PC-3 (cell line): ENCODE data around the gene H2AZ2. TPM values are rescaled to one million over a fixed set of nuclear protein-coding genes. Genes with fewer than 3 reads are reported as not detected.

ENCODE experiments used
- ATAC-seq: fragments of 200-7000 bp; cut with Tn5 transposase; 2 replicates; pipeline ENCODE4 v1.9.1; 2020; ENCODE audit warnings: mild to moderate bottlenecking, moderate library complexity
- BruUV-seq: library from RNA; stranded (reverse); fragments of 400-500 nt; replicated peaks from 2 replicates; lab custom pipeline; 2021; lab: Mats Ljungman, UMichigan
- CTCF ChIA-PET: fragments of 300-600 bp; sonication (Branson Sonifier 250); formaldehyde crosslinking; loops from one replicate; lab custom pipeline; 2022; ENCODE audit warnings: antibody characterized with exemption; lab: Charles Lee
- POLR2A ChIA-PET: fragments of 300-600 bp; sonication (Branson Sonifier 250); formaldehyde crosslinking; loops from one replicate; lab custom pipeline; 2022; ENCODE audit warnings: antibody characterized with exemption; ENCODE audit not compliant: unreplicated experiment; lab: Charles Lee
- DNase-seq: peaks from one replicate; pipeline ENCODE4 v3.0.0-alpha.2; 2015
- H2AFZ ChIP-seq: fragments of 300-600 bp; sonication (generic); 2 replicates; pipeline ENCODE4 v1.6.0; 2016; ENCODE audit warnings: antibody characterized with exemption, low read length
- H3F3A ChIP-seq: fragments of 300-600 bp; sonication (generic); one replicate; pipeline ENCODE4 v1.6.0; 2017; ENCODE audit warnings: antibody characterized with exemption, low read length, control low read depth, mild to moderate bottlenecking; ENCODE audit not compliant: unreplicated experiment
- H3K27ac ChIP-seq: fragments of 300-600 bp; sonication (generic); 2 replicates; pipeline ENCODE4 v1.5.1; 2016; ENCODE audit warnings: mild to moderate bottlenecking, low read length
- H3K27me3 ChIP-seq: fragments of 300-600 bp; sonication (generic); 2 replicates; pipeline ENCODE4 v1.6.1; 2016; ENCODE audit warnings: low read length, mixed read lengths
- H3K36me3 ChIP-seq: fragments of 300-600 bp; sonication (generic); 2 replicates; pipeline ENCODE4 v1.6.1; 2016; ENCODE audit warnings: low read depth, mixed run types, low read length, mixed read lengths
- H3K4me1 ChIP-seq: fragments of 300-600 bp; sonication (generic); 2 replicates; pipeline ENCODE4 v1.5.1; 2016; ENCODE audit warnings: low read length; ENCODE audit not compliant: insufficient read depth
- H3K4me2 ChIP-seq: fragments of 300-600 bp; sonication (generic); 2 replicates; pipeline ENCODE4 v1.6.0; 2016; ENCODE audit warnings: low read length
- H3K4me3 ChIP-seq: fragments of 300-600 bp; sonication (generic); 2 replicates; pipeline ENCODE4 v1.5.1; 2016; ENCODE audit warnings: mild to moderate bottlenecking, low read length, mixed read lengths
- H3K79me2 ChIP-seq: fragments of 300-600 bp; sonication (generic); 2 replicates; pipeline ENCODE4 v1.6.1; 2017; ENCODE audit warnings: low read length, mixed read lengths
- H3K9ac ChIP-seq: fragments of 300-600 bp; sonication (generic); 2 replicates; pipeline ENCODE4 v1.6.0; 2016; ENCODE audit warnings: mild to moderate bottlenecking, low read length
- H3K9me2 ChIP-seq: fragments of 300-600 bp; sonication (generic); replicated peaks from 2 replicates; pipeline ENCODE4 v1.6.1; 2016; ENCODE audit warnings: mixed run types, low read length, mixed read lengths
- H3K9me3 ChIP-seq: fragments of 300-600 bp; sonication (generic); 2 replicates; pipeline ENCODE4 v1.6.1; 2016; ENCODE audit warnings: low read length, mixed read lengths
- H4K20me1 ChIP-seq: fragments of 300-600 bp; sonication (generic); 2 replicates; pipeline ENCODE4 v1.6.1; 2016; ENCODE audit warnings: low read length, mixed read lengths
- CTCF ChIP-seq: fragments of 300-600 bp; sonication (generic); conservative IDR thresholded peaks from 2 replicates; pipeline ENCODE4 v1.5.1; 2017; ENCODE audit warnings: antibody characterized with exemption, low read depth, mild to moderate bottlenecking, low read length
- EZH2 ChIP-seq: fragments of 300-600 bp; sonication (generic); IDR thresholded peaks from one replicate; pipeline ENCODE4 v1.6.1; 2017; ENCODE audit warnings: antibody characterized with exemption, mild to moderate bottlenecking, low read length; ENCODE audit not compliant: unreplicated experiment
- EZH2phosphoT487 ChIP-seq: fragments of 300-600 bp; sonication (generic); IDR thresholded peaks from 2 replicates; pipeline ENCODE4 v1.6.1; 2018; ENCODE audit warnings: mild to moderate bottlenecking, antibody characterized with exemption, low read length, borderline replicate concordance
- intact Hi-C: fragments of 100-400 bp; cut with micrococcal nuclease; formaldehyde crosslinking; loops from 2 replicates; pipeline ENCODE4 v1.9.0; 2023
- total RNA-seq: library from RNA; depleted of rRNA; stranded (reverse); fragments of >200 nt; gene quantifications from 2 replicates; pipeline ENCODE4 v1.2.3, GENCODE V29; 2014

H2AZ2 gene
- total RNA-seq, 1 experiment from 2014 or later, result 376 TPM

GRCh38 chr7:44883961-44884620, 36.2 kb upstream of the H2AZ2 start:
- H3K9me3 ChIP-seq, result no peaks in the 10 kb centered on the region
- BruUV-seq, result TSS peak; percentile 36
- no peak for TF ChIP-seq EZH2
- ATAC-seq, result no peak
- peak overlapping the region; percentile 43; the same call in 1 of the 2 replicates for H2AFZ ChIP-seq
- H3K36me3 ChIP-seq, result peaks cover 4% of the 10 kb centered on the region; the same call in 1 of the 2 replicates
- peak overlapping the region; percentile 94 for H3K9ac ChIP-seq
- H3K4me2 ChIP-seq, result peak overlapping the region; percentile 84
- no peaks in the 10 kb centered on the region for H3K27me3 ChIP-seq
- peaks cover 70% of the 10 kb centered on the region for H3K79me2 ChIP-seq
- H3K4me3 ChIP-seq, result peak overlapping the region; percentile 76
- peak overlapping the region; percentile 63 for H3K27ac ChIP-seq
- H3K4me1 ChIP-seq, result peaks cover 53% of the 10 kb centered on the region
- POLR2A ChIA-PET, result no interaction called here
- intact Hi-C loops, result no loop called here
- DNase-seq, result no peak
- CTCF ChIA-PET, result no interaction called here
- H3F3A ChIP-seq, result no peaks in the 10 kb centered on the region
- H3K9me2 ChIP-seq, result no peaks in the 10 kb centered on the region
- H4K20me1 ChIP-seq, result peaks cover 50% of the 10 kb centered on the region

GRCh38 chr7:44882899-44883298, 35.0 kb upstream of the H2AZ2 start:
- Histone ChIP-seq H3K9me3 (no peaks in the 10 kb centered on the region), H4K20me1 (peaks cover 50% of the 10 kb centered on the region), H2AFZ (no peak overlapping the region), H3K79me2 (peaks cover 81% of the 10 kb centered on the region), H3K4me1 (peaks cover 53% of the 10 kb centered on the region), H3K4me3 (peak overlapping the region; percentile 76), H3K27me3 (no peaks in the 10 kb centered on the region), H3K36me3 (peaks cover 4% of the 10 kb centered on the region; the same call in 1 of the 2 replicates), H3K27ac (no peak overlapping the region), H3K9ac (peak overlapping the region; percentile 94), H3K4me2 (peak overlapping the region; percentile 84), H3K9me2 (no peaks in the 10 kb centered on the region), H3F3A (no peaks in the 10 kb centered on the region)
- ChIA-PET POLR2A (interaction anchor here (0.7 to 1.2 kb wide), 2 partner anchors 26 to 1014 kb away, joined by 3 to 7 read pairs; partner anchors contain the start of gene MRPS24), CTCF (interaction anchor here (0.6 kb wide), 1 partner anchor 248 kb away, joined by 5 read pairs; no protein-coding TSS in a partner anchor)
- ATAC-seq, result no peak
- intact Hi-C loops, result no loop called here
- TF ChIP-seq EZH2phosphoT487, result no peak
- TF ChIP-seq EZH2, result no peak
- no peak for TF ChIP-seq CTCF
- peak; percentile 23 for DNase-seq
- no TSS peak for BruUV-seq

- no peak overlapping the region for H3K27ac ChIP-seq
- intact Hi-C loops, result no loop called here
- H3K79me2 ChIP-seq, result peaks cover 81% of the 10 kb centered on the region
- no peak for TF ChIP-seq EZH2
- TF ChIP-seq EZH2phosphoT487, result no peak
- no peak for TF ChIP-seq CTCF
- peak overlapping the region; percentile 94; the same call in 1 of the 2 replicates for H3K9ac ChIP-seq
- H4K20me1 ChIP-seq, result peaks cover 50% of the 10 kb centered on the region
- peaks cover 53% of the 10 kb centered on the region for H3K4me1 ChIP-seq
- H2AFZ ChIP-seq, result no peak overlapping the region
- ChIA-PET POLR2A (interaction anchor here (0.6 to 0.8 kb wide), 3 partner anchors 14 to 1888 kb away, joined by 3 to 5 read pairs (median 4); no protein-coding TSS in a partner anchor), CTCF (interaction anchor here (0.6 to 1.4 kb wide), 2 partner anchors 23 to 24 kb away, joined by 3 to 4 read pairs; no protein-coding TSS in a partner anchor)
- ATAC-seq (peak; percentile 12), DNase-seq (peak; percentile 66)
- no peaks in the 10 kb centered on the region for H3K9me2 ChIP-seq
- peak overlapping the region; percentile 84 for H3K4me2 ChIP-seq
- BruUV-seq, result no TSS peak
- H3K9me3 ChIP-seq, result no peaks in the 10 kb centered on the region
- peak overlapping the region; percentile 76 for H3K4me3 ChIP-seq
- no peaks in the 10 kb centered on the region for H3F3A ChIP-seq
- no peaks in the 10 kb centered on the region for H3K27me3 ChIP-seq
- peaks cover 4% of the 10 kb centered on the region; the same call in 1 of the 2 replicates for H3K36me3 ChIP-seq
Observed at GRCh38 chr7:44881610-44882009, 33.7 kb upstream of the H2AZ2 start.
